CD4-positive, alpha-beta T cell (primary cell): ENCODE data around the gene PNPO. TPM values are rescaled to one million over a fixed set of nuclear protein-coding genes. Genes with fewer than 3 reads are reported as not detected.

ENCODE experiments used
- ATAC-seq: fragments of 200-7000 bp; cut with Tn5 transposase; one replicate; pipeline ENCODE4 v1.10.0; 2022; ENCODE audit warnings: mild to moderate bottlenecking; ENCODE audit not compliant: poor library complexity
- CTCF ChIA-PET: fragments of 350-600 bp; sonication (Branson Sonifier 250); formaldehyde crosslinking; loops from one replicate; lab custom pipeline; 2021; ENCODE audit warnings: antibody characterized with exemption, inconsistent platforms; lab: Charles Lee
- POLR2A ChIA-PET: fragments of 350-600 bp; sonication (Branson Sonifier 250); formaldehyde crosslinking; loops from one replicate; lab custom pipeline; 2021; ENCODE audit warnings: antibody characterized with exemption, inconsistent platforms; lab: Charles Lee
- DNase-seq, 14 experiments: peaks; one replicate each; pipeline ENCODE4 v3.0.0-alpha.2; 2013 to 2020; ENCODE audit warnings: mixed read lengths in 2 of 14
- H3K27ac ChIP-seq, 2 donors: one replicate each; pipeline versions ENCODE4 v1.5.1 to v1.7.0; 2013; ENCODE audit warnings: low read length in 2 of 2, low read depth in 1 of 2, mild to moderate bottlenecking in 1 of 2
- H3K27me3 ChIP-seq, 2 experiments: 1 replicate in 1 of 2; 2 replicates in 1 of 2; pipeline versions ENCODE4 v1.6.1 to v1.7.0; 2013; ENCODE audit warnings: low read length in 2 of 2, control low read depth in 1 of 2, mild to moderate bottlenecking in 1 of 2, moderate library complexity in 1 of 2; ENCODE audit not compliant: insufficient read depth in 2 of 2, control insufficient read depth in 1 of 2
- H3K36me3 ChIP-seq: one replicate; pipeline ENCODE4 v1.6.1; 2013; ENCODE audit warnings: low read length, control low read depth; ENCODE audit not compliant: insufficient read depth
- H3K4me1 ChIP-seq: one replicate; pipeline ENCODE4 v1.6.1; 2013; ENCODE audit warnings: low read length, control low read depth; ENCODE audit not compliant: insufficient read depth
- H3K4me3 ChIP-seq: one replicate; pipeline ENCODE4 v1.5.1; 2013; ENCODE audit warnings: mild to moderate bottlenecking, low read length, moderate library complexity
- H3K9me3 ChIP-seq, 2 experiments: 1 replicate in 1 of 2; 2 replicates in 1 of 2; pipeline versions ENCODE4 v1.6.1 to v1.7.0; 2013; ENCODE audit warnings: low read length in 2 of 2, mild to moderate bottlenecking in 2 of 2, control low read depth in 1 of 2, moderate library complexity in 1 of 2; ENCODE audit not compliant: control insufficient read depth in 1 of 2, insufficient read depth in 1 of 2
- H3K27ac Mint-ChIP-seq: one replicate; pipeline ENCODE4 v1.8.0; 2020; ENCODE audit warnings: mixed read lengths
- H3K27me3 Mint-ChIP-seq: one replicate; pipeline ENCODE4 v1.8.0; 2021; ENCODE audit warnings: mixed read lengths
- H3K36me3 Mint-ChIP-seq: one replicate; pipeline ENCODE4 v1.8.0; 2021; ENCODE audit warnings: low read depth, mixed read lengths
- H3K4me1 Mint-ChIP-seq: one replicate; pipeline ENCODE4 v1.8.0; 2021; ENCODE audit warnings: low read depth, mixed read lengths
- H3K4me3 Mint-ChIP-seq: one replicate; pipeline ENCODE4 v1.8.0; 2020; ENCODE audit warnings: mild to moderate bottlenecking, mixed read lengths
- H3K9me3 Mint-ChIP-seq: one replicate; pipeline ENCODE4 v1.8.0; 2020; ENCODE audit warnings: mixed read lengths
- CTCF ChIP-seq: fragments of 200-600 bp; IDR thresholded peaks from one replicate; pipeline ENCODE4 v1.8.0; 2022; ENCODE audit warnings: antibody characterized with exemption, mild to moderate bottlenecking
- intact Hi-C, 2 experiments: fragments of 100-400 bp; cut with DNase I in 1 of 2; cut with micrococcal nuclease in 1 of 2; formaldehyde crosslinking; loops; one replicate each; pipeline versions ENCODE4 v1.15.1 to v1.9.0; 2023 to 2025; cut with DNase I, micrococcal nuclease
- total RNA-seq, 174 experiments: library from RNA in 2 of 174; stranded (reverse) in 2 of 174; gene quantifications; one replicate each; pipeline ENCODE4 v1.2.3 and lab custom pipeline; 2021 to 2026

PNPO gene
- total RNA-seq, 2 experiments from 2014 or later = 2.2 to 2.4 TPM

- H3K27ac ChIP-seq = no peak overlapping the region
- no peak overlapping the region for H3K4me3 Mint-ChIP-seq
- ATAC-seq (no peak), DNase-seq (no peak)
- no peaks in the 10 kb centered on the region for H3K36me3 Mint-ChIP-seq
- H3K9me3 Mint-ChIP-seq = no peaks in the 10 kb centered on the region
- ChIA-PET POLR2A (no interaction called here), CTCF (no interaction called here)
- no peaks in the 10 kb centered on the region for H3K27me3 ChIP-seq
- H3K4me3 ChIP-seq = no peak overlapping the region
- H3K27me3 Mint-ChIP-seq = peaks cover 5% of the 10 kb centered on the region
- no peaks in the 10 kb centered on the region for H3K4me1 Mint-ChIP-seq
- H3K36me3 ChIP-seq = no peaks in the 10 kb centered on the region
- TF ChIP-seq CTCF = no peak
- intact Hi-C loops = no loop called here
- no peaks in the 10 kb centered on the region for H3K9me3 ChIP-seq
- no peak overlapping the region for H3K27ac Mint-ChIP-seq
- H3K4me1 ChIP-seq = no peaks in the 10 kb centered on the region
Measured at GRCh38 chr17:47990962-47991731, 49.8 kb downstream of the PNPO start.

GRCh38 chr17:47992216-47992615 lies 50.8 kb downstream of the PNPO start:
- H3K4me1 Mint-ChIP-seq = no peaks in the 10 kb centered on the region

GRCh38 chr17:47993031-47993564 lies 51.7 kb downstream of the PNPO start:
- POLR2A ChIA-PET = no interaction called here

More at GRCh38 chr17:47992216-47992615, 50.8 kb downstream of the PNPO start:
- CTCF ChIA-PET = no interaction called here
- H3K36me3 ChIP-seq = no peaks in the 10 kb centered on the region
- Mint-ChIP-seq H3K4me3 (no peak overlapping the region), H3K27ac (no peak overlapping the region), H3K36me3 (no peaks in the 10 kb centered on the region), H3K9me3 (no peaks in the 10 kb centered on the region), H3K27me3 (peaks cover 6% of the 10 kb centered on the region)
- POLR2A ChIA-PET = no interaction called here
- H3K4me1 ChIP-seq = no peaks in the 10 kb centered on the region
- H3K4me3 ChIP-seq = no peak overlapping the region
- H3K27me3 ChIP-seq = no peaks in the 10 kb centered on the region
- no peaks in the 10 kb centered on the region for H3K9me3 ChIP-seq
- DNase-seq = no peak
- no peak for ATAC-seq
- intact Hi-C loops = no loop called here
- no peak for TF ChIP-seq CTCF
- H3K27ac ChIP-seq = no peak overlapping the region

More at GRCh38 chr17:47993031-47993564, 51.7 kb downstream of the PNPO start:
- CTCF ChIA-PET = no interaction called here
- Mint-ChIP-seq H3K9me3 (no peaks in the 10 kb centered on the region), H3K27me3 (peaks cover 6% of the 10 kb centered on the region), H3K27ac (no peak overlapping the region), H3K36me3 (no peaks in the 10 kb centered on the region), H3K4me1 (no peaks in the 10 kb centered on the region), H3K4me3 (no peak overlapping the region)
- DNase-seq (no peak), ATAC-seq (no peak)
- Histone ChIP-seq H3K4me1 (no peaks in the 10 kb centered on the region), H3K4me3 (no peak overlapping the region), H3K27ac (no peak overlapping the region), H3K9me3 (no peaks in the 10 kb centered on the region), H3K36me3 (no peaks in the 10 kb centered on the region), H3K27me3 (no peaks in the 10 kb centered on the region)
- TF ChIP-seq CTCF = no peak
- intact Hi-C loops = no loop called here
